ENCODE results near the gene ZNF177.

The ZNF177 gene

GRCh38 chr19:9329999-9330398 lies 32.8 kb upstream of the ZNF177 start:
- no peak overlapping the region for H3K4me3 ChIP-seq (ENCODE audit: low read depth in 1 of 2, low read length in 2 of 2)
- no peak for TF ChIP-seq EZH2 (IDR thresholded peaks at IDR 0.05; ENCODE audit: borderline replicate concordance, low read depth, low read length, severe bottlenecking)
- TF ChIP-seq, protein P1, sequence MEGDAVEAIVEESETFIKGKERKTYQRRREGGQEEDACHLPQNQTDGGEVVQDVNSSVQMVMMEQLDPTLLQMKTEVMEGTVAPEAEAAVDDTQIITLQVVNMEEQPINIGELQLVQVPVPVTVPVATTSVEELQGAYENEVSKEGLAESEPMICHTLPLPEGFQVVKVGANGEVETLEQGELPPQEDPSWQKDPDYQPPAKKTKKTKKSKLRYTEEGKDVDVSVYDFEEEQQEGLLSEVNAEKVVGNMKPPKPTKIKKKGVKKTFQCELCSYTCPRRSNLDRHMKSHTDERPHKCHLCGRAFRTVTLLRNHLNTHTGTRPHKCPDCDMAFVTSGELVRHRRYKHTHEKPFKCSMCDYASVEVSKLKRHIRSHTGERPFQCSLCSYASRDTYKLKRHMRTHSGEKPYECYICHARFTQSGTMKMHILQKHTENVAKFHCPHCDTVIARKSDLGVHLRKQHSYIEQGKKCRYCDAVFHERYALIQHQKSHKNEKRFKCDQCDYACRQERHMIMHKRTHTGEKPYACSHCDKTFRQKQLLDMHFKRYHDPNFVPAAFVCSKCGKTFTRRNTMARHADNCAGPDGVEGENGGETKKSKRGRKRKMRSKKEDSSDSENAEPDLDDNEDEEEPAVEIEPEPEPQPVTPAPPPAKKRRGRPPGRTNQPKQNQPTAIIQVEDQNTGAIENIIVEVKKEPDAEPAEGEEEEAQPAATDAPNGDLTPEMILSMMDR (IDR thresholded peaks at IDR 0.05; ENCODE audit: borderline replicate concordance, extremely low read depth, low read length, poor library complexity, severe bottlenecking): no peak
- H3K4me1 ChIP-seq (ENCODE audit: insufficient read depth, low read length): peaks cover 15% of the 10 kb centered on the region
- H3K27ac ChIP-seq (ENCODE audit: low read length): no peak overlapping the region
- no peak overlapping the region for H2AFZ ChIP-seq (ENCODE audit: low read depth, low read length)
- H3K9me3 ChIP-seq (ENCODE audit: insufficient read depth, low read length, severe bottlenecking): peaks cover 51% of the 10 kb centered on the region
- no peaks in the 10 kb centered on the region for H3K27me3 ChIP-seq (ENCODE audit: insufficient read depth, low read length, poor library complexity)
- H4K20me1 ChIP-seq (ENCODE audit: insufficient read depth, low read length): no peaks in the 10 kb centered on the region
- no peak for ATAC-seq (ENCODE audit: insufficient read depth, low read depth)
- H3K36me3 ChIP-seq (ENCODE audit: insufficient read depth, low read length): peaks cover 76% of the 10 kb centered on the region
- peaks cover 95% of the 10 kb centered on the region for H3K79me2 ChIP-seq (ENCODE audit: insufficient read depth, low read length)
- DNase-seq: no peak
- H3K4me2 ChIP-seq (ENCODE audit: insufficient read depth, low read length): no peak overlapping the region
- no peak overlapping the region for H3K9ac ChIP-seq (ENCODE audit: low read depth, low read length)

DNA sequence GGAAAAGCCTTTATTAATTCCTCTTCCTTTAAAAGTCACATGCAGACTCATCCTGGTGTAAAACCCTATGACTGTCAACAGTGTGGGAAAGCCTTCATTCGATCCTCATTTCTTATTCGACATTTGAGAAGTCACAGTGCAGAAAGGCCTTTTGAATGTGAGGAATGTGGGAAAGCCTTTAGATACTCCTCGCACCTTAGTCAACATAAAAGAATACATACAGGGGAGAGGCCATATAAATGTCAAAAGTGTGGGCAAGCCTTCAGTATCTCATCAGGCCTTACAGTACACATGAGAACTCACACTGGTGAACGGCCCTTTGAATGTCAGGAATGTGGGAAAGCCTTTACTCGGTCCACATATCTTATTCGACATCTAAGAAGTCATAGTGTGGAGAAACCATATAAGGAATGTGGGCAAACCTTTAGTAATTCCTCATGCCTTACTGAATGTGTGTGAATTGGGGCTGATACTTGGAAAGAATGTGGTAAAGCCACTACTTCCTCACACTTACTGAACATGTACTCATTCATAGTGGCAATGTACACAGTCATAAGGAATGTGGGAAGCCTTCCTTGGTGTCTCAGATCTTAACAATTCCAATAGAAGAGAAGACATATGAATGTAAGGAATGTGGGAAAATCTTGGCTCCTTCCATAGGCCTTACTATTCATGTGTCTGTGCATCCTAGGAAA lies 20.1 kb upstream of the ZNF177 start:
- TF ChIP-seq, protein P1 (IDR thresholded peaks at IDR 0.05; ENCODE audit: borderline replicate concordance, extremely low read depth, low read length, poor library complexity, severe bottlenecking): no peak
- TF ChIP-seq EZH2 (IDR thresholded peaks at IDR 0.05; ENCODE audit: borderline replicate concordance, low read depth, low read length, severe bottlenecking): no peak
- H3K9ac ChIP-seq (ENCODE audit: low read depth, low read length): no peak overlapping the region
- no peaks in the 10 kb centered on the region for H3K4me1 ChIP-seq (ENCODE audit: insufficient read depth, low read length)
- no peak overlapping the region for H3K4me3 ChIP-seq (ENCODE audit: low read depth in 1 of 2, low read length in 2 of 2)
- ATAC-seq (ENCODE audit: insufficient read depth, low read depth) (no peak), DNase-seq (no peak)
- peaks cover 14% of the 10 kb centered on the region for H3K79me2 ChIP-seq (ENCODE audit: insufficient read depth, low read length)
- peaks cover 76% of the 10 kb centered on the region for H3K36me3 ChIP-seq (ENCODE audit: insufficient read depth, low read length)
- H2AFZ ChIP-seq (ENCODE audit: low read depth, low read length): no peak overlapping the region
- H3K4me2 ChIP-seq (ENCODE audit: insufficient read depth, low read length): no peak overlapping the region
- peaks cover 80% of the 10 kb centered on the region for H3K9me3 ChIP-seq (ENCODE audit: insufficient read depth, low read length, severe bottlenecking)
- no peaks in the 10 kb centered on the region for H3K27me3 ChIP-seq (ENCODE audit: insufficient read depth, low read length, poor library complexity)
- no peak overlapping the region for H3K27ac ChIP-seq (ENCODE audit: low read length)
- H4K20me1 ChIP-seq (ENCODE audit: insufficient read depth, low read length): no peaks in the 10 kb centered on the region

GRCh38 chr19:9345005-9345404 lies 17.8 kb upstream of the ZNF177 start:
- ATAC-seq (ENCODE audit: insufficient read depth, low read depth) (no peak), DNase-seq (no peak)
- Histone ChIP-seq H3K27me3 (ENCODE audit: insufficient read depth, low read length, poor library complexity) (no peaks in the 10 kb centered on the region), H2AFZ (ENCODE audit: low read depth, low read length) (no peak overlapping the region), H3K4me2 (ENCODE audit: insufficient read depth, low read length) (no peak overlapping the region), H3K9ac (ENCODE audit: low read depth, low read length) (no peak overlapping the region), H3K4me3 (ENCODE audit: low read depth in 1 of 2, low read length in 2 of 2) (no peak overlapping the region), H3K4me1 (ENCODE audit: insufficient read depth, low read length) (no peaks in the 10 kb centered on the region), H3K36me3 (ENCODE audit: insufficient read depth, low read length) (peaks cover 63% of the 10 kb centered on the region), H4K20me1 (ENCODE audit: insufficient read depth, low read length) (no peaks in the 10 kb centered on the region), H3K79me2 (ENCODE audit: insufficient read depth, low read length) (no peaks in the 10 kb centered on the region), H3K9me3 (ENCODE audit: insufficient read depth, low read length, severe bottlenecking) (peaks cover 62% of the 10 kb centered on the region), H3K27ac (ENCODE audit: low read length) (no peak overlapping the region)
- no peak for TF ChIP-seq EZH2 (IDR thresholded peaks at IDR 0.05; ENCODE audit: borderline replicate concordance, low read depth, low read length, severe bottlenecking)
- TF ChIP-seq, protein P1 (IDR thresholded peaks at IDR 0.05; ENCODE audit: borderline replicate concordance, extremely low read depth, low read length, poor library complexity, severe bottlenecking): no peak

Data from DND-41 (cell line).